H9 (cell line): ENCODE data around the gene NUDT15. TPM values are rescaled to one million over a fixed set of nuclear protein-coding genes. Genes with fewer than 3 reads are reported as not detected.

ENCODE experiments used
- DNase-seq: peaks from one replicate; pipeline ENCODE4 v3.0.0-alpha.2; 2017
- H2AFZ ChIP-seq: one replicate; pipeline ENCODE4 v1.6.1; 2013; ENCODE audit warnings: mild to moderate bottlenecking, low read length, control low read depth, moderate library complexity
- H2AK5ac ChIP-seq: 2 replicates; pipeline ENCODE4 v1.6.1; 2013; ENCODE audit warnings: low read length, control low read depth, mixed read lengths; ENCODE audit not compliant: insufficient read length
- H2BK120ac ChIP-seq: one replicate; pipeline ENCODE4 v1.6.1; 2013; ENCODE audit warnings: low read depth, mild to moderate bottlenecking, low read length, control low read depth, inconsistent platforms; ENCODE audit not compliant: poor library complexity, severe bottlenecking
- H2BK12ac ChIP-seq: 2 replicates; pipeline ENCODE4 v1.6.1; 2013; ENCODE audit warnings: low read length, control low read depth, mixed read lengths, low read depth; ENCODE audit not compliant: insufficient read length
- H2BK15ac ChIP-seq: 2 replicates; pipeline ENCODE4 v1.6.1; 2013; ENCODE audit warnings: low read depth, low read length, control low read depth
- H2BK20ac ChIP-seq: one replicate; pipeline ENCODE4 v1.6.1; 2013; ENCODE audit warnings: low read depth, mild to moderate bottlenecking, low read length, control low read depth, inconsistent platforms; ENCODE audit not compliant: poor library complexity, severe bottlenecking
- H2BK5ac ChIP-seq: 2 replicates; pipeline ENCODE4 v1.6.1; 2013; ENCODE audit warnings: low read length, control low read depth, mixed read lengths; ENCODE audit not compliant: insufficient read length
- H3K14ac ChIP-seq: 2 replicates; pipeline ENCODE4 v1.6.1; 2013; ENCODE audit warnings: low read length, control low read depth; ENCODE audit not compliant: insufficient read depth
- H3K18ac ChIP-seq: 2 replicates; pipeline ENCODE4 v1.6.1; 2013; ENCODE audit warnings: low read depth, mild to moderate bottlenecking, mixed read lengths, low read length, control low read depth; ENCODE audit not compliant: insufficient read length
- H3K23ac ChIP-seq: 2 replicates; pipeline ENCODE4 v1.6.1; 2013; ENCODE audit warnings: low read length, control low read depth, mixed read lengths, low read depth; ENCODE audit not compliant: insufficient read length
- H3K23me2 ChIP-seq: 2 replicates; pipeline ENCODE4 v1.6.1; 2013; ENCODE audit warnings: low read depth, mild to moderate bottlenecking, mixed read lengths, low read length, control low read depth; ENCODE audit not compliant: insufficient read length, poor library complexity, severe bottlenecking
- H3K27ac ChIP-seq: 2 replicates; pipeline ENCODE4 v1.5.1; 2013; ENCODE audit warnings: low read length, control low read depth, mixed read lengths, low read depth; ENCODE audit not compliant: insufficient read length
- H3K27me3 ChIP-seq: 2 replicates; pipeline ENCODE4 v1.6.1; 2013; ENCODE audit warnings: low read length, control low read depth, inconsistent platforms; ENCODE audit not compliant: insufficient read depth
- H3K4ac ChIP-seq: 2 replicates; pipeline ENCODE4 v1.6.1; 2013; ENCODE audit warnings: low read depth, mild to moderate bottlenecking, control low read depth, inconsistent platforms, low read length, moderate library complexity
- H3K4me1 ChIP-seq: 2 replicates; pipeline ENCODE4 v1.6.1; 2013; ENCODE audit warnings: low read length, control low read depth, inconsistent platforms; ENCODE audit not compliant: insufficient read depth
- H3K4me2 ChIP-seq: 2 replicates; pipeline ENCODE4 v1.6.1; 2013; ENCODE audit warnings: low read length, control low read depth, mixed read lengths; ENCODE audit not compliant: insufficient read length, insufficient read depth
- H3K56ac ChIP-seq: 2 replicates; pipeline ENCODE4 v1.6.1; 2013; ENCODE audit warnings: low read depth, mild to moderate bottlenecking, mixed read lengths, low read length, control low read depth; ENCODE audit not compliant: insufficient read length
- H3K79me1 ChIP-seq: 2 replicates; pipeline ENCODE4 v1.6.1; 2013; ENCODE audit warnings: low read depth, mild to moderate bottlenecking, moderate library complexity, low read length, control low read depth, inconsistent platforms; ENCODE audit not compliant: insufficient read depth, poor library complexity, severe bottlenecking
- H3K79me2 ChIP-seq: 2 replicates; pipeline ENCODE4 v1.6.1; 2013; ENCODE audit warnings: low read length, control low read depth, inconsistent platforms; ENCODE audit not compliant: insufficient read depth
- H3K9ac ChIP-seq: 2 replicates; pipeline ENCODE4 v1.6.1; 2013; ENCODE audit warnings: low read length, control low read depth, mixed read lengths; ENCODE audit not compliant: insufficient read length; ENCODE audit errors: extremely low read depth
- H3K9me3 ChIP-seq: one replicate; pipeline ENCODE4 v1.6.1; 2013; ENCODE audit warnings: low read depth, low read length, inconsistent platforms; ENCODE audit not compliant: control insufficient read depth
- H3T11ph ChIP-seq: one replicate; pipeline ENCODE4 v1.6.1; 2013; ENCODE audit warnings: mild to moderate bottlenecking, low read length, control low read depth, inconsistent platforms
- H4K20me1 ChIP-seq: one replicate; pipeline ENCODE4 v1.6.1; 2013; ENCODE audit not compliant: control insufficient read depth, insufficient read length, insufficient read depth
- H4K5ac ChIP-seq: 2 replicates; pipeline ENCODE4 v1.6.1; 2013; ENCODE audit warnings: low read depth, mild to moderate bottlenecking, mixed read lengths, low read length, control low read depth; ENCODE audit not compliant: insufficient read length
- H4K8ac ChIP-seq: replicated peaks from 2 replicates; pipeline ENCODE4 v1.6.1; 2013; ENCODE audit warnings: low read length, control low read depth, mixed read lengths, low read depth; ENCODE audit not compliant: insufficient read length
- H4K91ac ChIP-seq: 2 replicates; pipeline ENCODE4 v1.6.1; 2013; ENCODE audit warnings: low read depth, mild to moderate bottlenecking, moderate library complexity, mixed read lengths, low read length, control low read depth; ENCODE audit not compliant: insufficient read length
- H3K27ac Mint-ChIP-seq, 3 experiments: 2 replicates in 2 of 3; 3 replicates in 1 of 3; pipeline ENCODE4 v1.8.0; 2020 to 2021; ENCODE audit warnings: mixed read lengths in 3 of 3, mild to moderate bottlenecking in 1 of 3, moderate library complexity in 1 of 3
- H3K27me3 Mint-ChIP-seq: 2 replicates; pipeline ENCODE4 v1.8.0; 2021; ENCODE audit warnings: low read depth, mild to moderate bottlenecking, moderate library complexity, mixed read lengths
- H3K36me3 Mint-ChIP-seq, 3 experiments: 2 replicates in 2 of 3; 3 replicates in 1 of 3; pipeline ENCODE4 v1.8.0; 2020 to 2021; ENCODE audit warnings: low read depth in 3 of 3, mixed read lengths in 3 of 3; ENCODE audit not compliant: insufficient read depth in 1 of 3
- H3K4me1 Mint-ChIP-seq, 2 experiments: 2 replicates each; pipeline ENCODE4 v1.8.0; 2020; ENCODE audit warnings: mixed read lengths in 2 of 2
- H3K4me3 Mint-ChIP-seq, 2 experiments: 2 replicates in 1 of 2; 3 replicates in 1 of 2; pipeline ENCODE4 v1.8.0; 2020 to 2021; ENCODE audit warnings: mild to moderate bottlenecking in 2 of 2, mixed read lengths in 2 of 2, moderate library complexity in 1 of 2
- H3K9me3 Mint-ChIP-seq, 2 experiments: 2 replicates in 1 of 2; 3 replicates in 1 of 2; pipeline ENCODE4 v1.8.0; 2020; ENCODE audit warnings: mild to moderate bottlenecking in 2 of 2, mixed read lengths in 2 of 2, moderate library complexity in 1 of 2
- CTCF ChIP-seq: fragments of 200-600 bp; sonication (generic); conservative IDR thresholded peaks from 3 replicates; pipeline ENCODE4 v1.8.0; 2021; ENCODE audit warnings: antibody characterized with exemption, mild to moderate bottlenecking
- WGBS: extraction: QIAGEN DNeasy Blood & Tissue Kit; methylation state at CpG from one replicate; pipeline ENCODE4 v1.1.7; 2013; ENCODE audit warnings: missing lambda C conversion rate, low lambda C conversion rate, mixed read lengths; ENCODE audit not compliant: insufficient read length; ENCODE audit errors: extremely low coverage; 5-methylcytosine and 5-hydroxymethylcytosine counted together
- total RNA-seq: library from RNA; stranded (reverse); gene quantifications from 2 replicates; pipeline ENCODE4 v1.2.1, GENCODE V29; 2021

NUDT15 gene
- total RNA-seq, 1 experiment from 2014 or later, result 50.5 TPM

- no peak overlapping the region for H4K5ac ChIP-seq
- Mint-ChIP-seq H3K36me3 (no peaks in the 10 kb centered on the region; a peak in 2 of 7 replicates), H3K4me3 (no peak overlapping the region), H3K9me3 (no peaks in the 10 kb centered on the region; a peak in 1 of 5 replicates), H3K4me1 (peaks cover 13 to 19% of the 10 kb centered on the region in 2 experiments), H3K27ac (peak overlapping the region in 1 of 3 experiments; percentile 54; a peak in 1 of 7 replicates), H3K27me3 (no peaks in the 10 kb centered on the region)
- H3K23me2 ChIP-seq, result no peaks in the 10 kb centered on the region
- H2BK5ac ChIP-seq, result no peak overlapping the region
- H2BK12ac ChIP-seq, result no peak overlapping the region
- H3K79me2 ChIP-seq, result no peaks in the 10 kb centered on the region
- no peak overlapping the region for H2BK20ac ChIP-seq
- no peak for DNase-seq
- H3K4me1 ChIP-seq, result peaks cover 4% of the 10 kb centered on the region; the same call in 1 of the 2 replicates
- no peak overlapping the region for H2BK15ac ChIP-seq
- no peaks in the 10 kb centered on the region for H3K79me1 ChIP-seq
- H4K91ac ChIP-seq, result no peak overlapping the region
- H3K27me3 ChIP-seq, result no peaks in the 10 kb centered on the region
- H2BK120ac ChIP-seq, result no peak overlapping the region
- H3T11ph ChIP-seq, result no peak overlapping the region
- no CpG with 5 or more reads among the region's 4 CpGs for WGBS
- H3K56ac ChIP-seq, result no peak overlapping the region
- no peak overlapping the region for H2AK5ac ChIP-seq
- H3K27ac ChIP-seq, result no peak overlapping the region
- no peaks in the 10 kb centered on the region for H3K9me3 ChIP-seq
- no peak overlapping the region for H3K4ac ChIP-seq
- H3K9ac ChIP-seq, result no peak overlapping the region
- no peaks in the 10 kb centered on the region for H4K20me1 ChIP-seq
- H4K8ac ChIP-seq, result no peak overlapping the region
- TF ChIP-seq CTCF, result no peak
- H3K14ac ChIP-seq, result no peak overlapping the region
- H3K18ac ChIP-seq, result no peak overlapping the region
- H3K23ac ChIP-seq, result no peak overlapping the region
- no peak overlapping the region for H2AFZ ChIP-seq
- H3K4me2 ChIP-seq, result no peak overlapping the region
Measured at GRCh38 chr13:48010698-48011097, 26.8 kb upstream of the NUDT15 start.
